Calu3 (cell line): Measurements from ENCODE around the gene MRC1. TPM values are rescaled to one million over a fixed set of nuclear protein-coding genes. Genes with fewer than 3 reads are reported as not detected.

Experiments
- BruUV-seq: library from RNA; stranded (reverse); fragments of 400-500 nt; replicated peaks from 2 replicates; lab custom pipeline; 2021; lab: Mats Ljungman, UMichigan
- CTCF ChIA-PET: fragments of 300-600 bp; sonication (Branson Sonifier 250); formaldehyde crosslinking; loops from one replicate; lab custom pipeline; 2022; ENCODE audit warnings: antibody characterized with exemption; lab: Charles Lee
- DNase-seq: peaks from one replicate; pipeline ENCODE4 v3.0.0; 2022
- H3K27ac Mint-ChIP-seq: one replicate; pipeline ENCODE4 v1.8.0; 2022; ENCODE audit warnings: mixed read lengths; ENCODE audit not compliant: unreplicated experiment
- H3K27me3 Mint-ChIP-seq: one replicate; pipeline ENCODE4 v1.8.0; 2022; ENCODE audit warnings: mixed read lengths; ENCODE audit not compliant: unreplicated experiment
- H3K36me3 Mint-ChIP-seq: one replicate; pipeline ENCODE4 v1.8.0; 2022; ENCODE audit warnings: mild to moderate bottlenecking, moderate library complexity, mixed read lengths; ENCODE audit not compliant: insufficient read depth, unreplicated experiment
- H3K4me1 Mint-ChIP-seq: one replicate; pipeline ENCODE4 v1.8.0; 2022; ENCODE audit warnings: mild to moderate bottlenecking, low read depth, mixed read lengths; ENCODE audit not compliant: unreplicated experiment
- H3K4me3 Mint-ChIP-seq: one replicate; pipeline ENCODE4 v1.8.0; 2022; ENCODE audit warnings: mild to moderate bottlenecking, low read depth, moderate library complexity, mixed read lengths; ENCODE audit not compliant: unreplicated experiment
- H3K9me3 Mint-ChIP-seq: one replicate; pipeline ENCODE4 v1.8.0; 2022; ENCODE audit warnings: low read depth, mixed read lengths; ENCODE audit not compliant: unreplicated experiment
- CTCF ChIP-seq: fragments of 200-600 bp; IDR thresholded peaks from one replicate; pipeline ENCODE4 v1.8.0; 2022; ENCODE audit warnings: antibody characterized with exemption; ENCODE audit not compliant: unreplicated experiment
- intact Hi-C: fragments of 100-400 bp; cut with micrococcal nuclease; formaldehyde crosslinking; loops from one replicate; pipeline ENCODE4 v1.10.0; 2022; ENCODE audit not compliant: unreplicated experiment
- microRNA-seq: library from miRNA; unstranded; fragments of <30 nt; microRNA quantifications from one replicate; pipeline ENCODE4 v1.2.0, GENCODE V29; 2022
- total RNA-seq: library from RNA; stranded (reverse); gene quantifications from 2 replicates; pipeline ENCODE4 v1.2.3, GENCODE V29; 2022

The MRC1 gene
- total RNA-seq, 1 experiment from 2014 or later, result 0.09 TPM

DNA sequence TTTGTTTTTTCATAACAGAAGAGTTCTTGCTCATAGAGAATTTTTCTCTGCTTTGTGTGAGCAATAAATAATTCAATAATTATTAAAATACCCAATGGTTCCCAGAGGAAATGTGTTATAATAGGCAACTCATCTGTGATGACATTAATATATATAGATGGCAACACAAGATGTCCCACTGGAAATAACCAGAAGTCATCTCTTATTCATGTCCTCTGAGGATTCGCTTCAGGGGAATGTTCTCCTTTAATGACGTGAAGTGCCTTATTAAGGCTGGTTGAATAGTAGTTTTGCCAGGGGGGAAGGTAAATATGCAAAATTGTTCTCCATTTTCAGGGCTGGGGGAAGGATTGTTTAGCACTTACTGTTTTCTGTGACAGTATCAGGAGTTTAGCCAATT, 145.7 kb downstream of the MRC1 start:
- no peak for TF ChIP-seq CTCF
- DNase-seq, result no peak
- Mint-ChIP-seq H3K4me3 (no peak overlapping the region), H3K36me3 (no peaks in the 10 kb centered on the region), H3K9me3 (peaks cover 4% of the 10 kb centered on the region), H3K4me1 (no peaks in the 10 kb centered on the region), H3K27me3 (peaks cover 37% of the 10 kb centered on the region), H3K27ac (no peak overlapping the region)
- intact Hi-C loops, result no loop called here
- CTCF ChIA-PET, result no interaction called here
- BruUV-seq, result no TSS peak

GRCh38 chr10:17958049-17958448, 148.9 kb downstream of the MRC1 start:
- peaks cover 3% of the 10 kb centered on the region for H3K9me3 Mint-ChIP-seq
- no peak for TF ChIP-seq CTCF
- H3K27me3 Mint-ChIP-seq, result peaks cover 40% of the 10 kb centered on the region
- no peak overlapping the region for H3K4me3 Mint-ChIP-seq
- CTCF ChIA-PET, result no interaction called here
- BruUV-seq, result no TSS peak
- H3K36me3 Mint-ChIP-seq, result no peaks in the 10 kb centered on the region
- DNase-seq, result no peak
- H3K4me1 Mint-ChIP-seq, result no peaks in the 10 kb centered on the region
- intact Hi-C loops, result no loop called here
- no peak overlapping the region for H3K27ac Mint-ChIP-seq

GRCh38 chr10:17959870-17960269, 150.7 kb downstream of the MRC1 start:
- BruUV-seq, result no TSS peak
- Mint-ChIP-seq H3K27ac (no peak overlapping the region), H3K36me3 (no peaks in the 10 kb centered on the region), H3K4me1 (no peaks in the 10 kb centered on the region), H3K9me3 (peaks cover 5% of the 10 kb centered on the region), H3K27me3 (peaks cover 40% of the 10 kb centered on the region), H3K4me3 (no peak overlapping the region)
- no peak for DNase-seq
- TF ChIP-seq CTCF, result no peak
- CTCF ChIA-PET, result no interaction called here
- intact Hi-C loops, result no loop called here

Small RNA genes within 50 kb of the gene (microRNA-seq; reads per million reads assigned to microRNA genes)
- not detected for gene MIR511

Other genes starting within 250 kb of the MRC1 start
- gene HACD1, start 192.0 kb upstream of the MRC1 start, total RNA-seq, result 13.2 and 17.3 TPM in 2 replicates
- gene STAM, start 165.2 kb upstream of the MRC1 start, total RNA-seq, result 16.6 and 17.0 TPM in 2 replicates
- 0.38 and 0.51 TPM in 2 replicates for gene TMEM236, start 57.1 kb upstream of the MRC1 start, total RNA-seq
- gene SLC39A12, start 142.6 kb downstream of the MRC1 start, total RNA-seq, result not detected in 2 replicates